SU-DHL-6 (cell line): Measurements from ENCODE around the gene AMTN.
"Not testable (repeated sequence)": the region's sequence is repeated elsewhere in the genome, so short reads cannot be mapped to it uniquely, and the experiment has no call there.

Source experiments
- H2AFZ ChIP-seq: fragments of 200-600 bp; sonication (generic); 2 replicates; pipeline ENCODE4 v1.6.1; 2014; ENCODE audit warnings: low read depth, mild to moderate bottlenecking, moderate library complexity, mixed read lengths, antibody characterized with exemption, low read length; ENCODE audit not compliant: severe bottlenecking
- H3F3A ChIP-seq: fragments of 200-600 bp; shearing (Covaris generic); 2 replicates; pipeline ENCODE4 v1.6.0; 2016; ENCODE audit warnings: antibody characterized with exemption, mild to moderate bottlenecking; ENCODE audit not compliant: insufficient read depth
- H3K27ac ChIP-seq: fragments of 200-600 bp; sonication (generic); 2 replicates; pipeline ENCODE4 v1.5.1; 2016; ENCODE audit warnings: low read depth, mild to moderate bottlenecking, low read length, moderate library complexity, mixed read lengths
- H3K27me3 ChIP-seq: fragments of 200-600 bp; sonication (generic), shearing (Covaris generic); 2 replicates; pipeline ENCODE4 v1.6.0; 2014; ENCODE audit warnings: mild to moderate bottlenecking, low read length
- H3K36me3 ChIP-seq: fragments of 200-600 bp; sonication (generic); 2 replicates; pipeline ENCODE4 v1.6.1; 2014; ENCODE audit warnings: mild to moderate bottlenecking, low read length, mixed read lengths
- H3K4me2 ChIP-seq: fragments of 300-600, 200-600 bp; shearing (Covaris generic), sonication (generic); 2 replicates; pipeline ENCODE4 v1.6.0; 2014; ENCODE audit warnings: low read length, low read depth, mild to moderate bottlenecking; ENCODE audit not compliant: poor library complexity, severe bottlenecking
- H3K4me3 ChIP-seq: fragments of 200-600 bp; sonication (generic); 2 replicates; pipeline ENCODE4 v1.5.1; 2014; ENCODE audit warnings: antibody characterized with exemption, low read length, mild to moderate bottlenecking, mixed read lengths; ENCODE audit not compliant: insufficient read depth, poor library complexity, severe bottlenecking
- H3K79me2 ChIP-seq: fragments of 200-600 bp; sonication (generic); 2 replicates; pipeline ENCODE4 v1.6.1; 2014; ENCODE audit warnings: mild to moderate bottlenecking, low read length, moderate library complexity; ENCODE audit not compliant: insufficient read depth
- H3K9ac ChIP-seq: fragments of 200-600 bp; sonication (generic); 2 replicates; pipeline ENCODE4 v1.7.0; 2014; ENCODE audit warnings: mild to moderate bottlenecking, low read length
- H3K9me2 ChIP-seq: fragments of 200-600 bp; sonication (generic); replicated peaks from 2 replicates; pipeline ENCODE4 v1.6.1; 2014; ENCODE audit warnings: low read length; ENCODE audit not compliant: insufficient read depth
- H3K9me3 ChIP-seq: fragments of 200-600 bp; sonication (generic); 2 replicates; pipeline ENCODE4 v1.6.1; 2014; ENCODE audit warnings: low read length, mixed read lengths; ENCODE audit not compliant: insufficient read depth
- H4K20me1 ChIP-seq: fragments of 200-600 bp; sonication (generic); 2 replicates; pipeline ENCODE4 v1.6.1; 2014; ENCODE audit warnings: low read depth, mild to moderate bottlenecking, antibody characterized with exemption, low read length, moderate library complexity, mixed read lengths
- CTCF ChIP-seq: fragments of 200-600 bp; sonication (generic); IDR thresholded peaks from one replicate; pipeline ENCODE4 v1.5.1; 2017; ENCODE audit warnings: antibody characterized with exemption, mild to moderate bottlenecking, low read length, moderate library complexity; ENCODE audit not compliant: insufficient read depth, poor library complexity, severe bottlenecking
- EZH2phosphoT487 ChIP-seq: fragments of 200-600 bp; sonication (generic), shearing (Covaris generic); conservative IDR thresholded peaks from 2 replicates; pipeline ENCODE4 v1.6.1; 2018; ENCODE audit warnings: mild to moderate bottlenecking, antibody characterized with exemption, low read length, moderate library complexity, mixed read lengths

Gene AMTN

GRCh38 chr4:70530997-70531396, 12.6 kb downstream of the AMTN start:
- Histone ChIP-seq H3K79me2 (no peaks in the 10 kb centered on the region), H4K20me1 (no peaks in the 10 kb centered on the region), H3K9ac (no peak overlapping the region), H3F3A (no peaks in the 10 kb centered on the region), H3K4me3 (no peak overlapping the region), H3K27me3 (no peaks in the 10 kb centered on the region), H3K27ac (no peak overlapping the region), H3K9me3 (no peaks in the 10 kb centered on the region), H3K36me3 (no peaks in the 10 kb centered on the region), H3K9me2 (no peaks in the 10 kb centered on the region), H3K4me2 (no peak overlapping the region), H2AFZ (no peak overlapping the region)
- TF ChIP-seq CTCF, result no peak
- no peak for TF ChIP-seq EZH2phosphoT487

- H3K27ac ChIP-seq, result no peak overlapping the region
- no peaks in the 10 kb centered on the region for H3K36me3 ChIP-seq
- no peaks in the 10 kb centered on the region for H3K9me2 ChIP-seq
- H3K27me3 ChIP-seq, result no peaks in the 10 kb centered on the region
- H3K79me2 ChIP-seq, result no peaks in the 10 kb centered on the region
- H3K4me2 ChIP-seq, result no peak overlapping the region
- no peak overlapping the region for H3K9ac ChIP-seq
- no peaks in the 10 kb centered on the region for H4K20me1 ChIP-seq
- no peaks in the 10 kb centered on the region for H3F3A ChIP-seq
- TF ChIP-seq CTCF, result no peak
- TF ChIP-seq EZH2phosphoT487, result no peak
- H3K4me3 ChIP-seq, result no peak overlapping the region
- no peaks in the 10 kb centered on the region for H3K9me3 ChIP-seq
- no peak overlapping the region for H2AFZ ChIP-seq
Observed at GRCh38 chr4:70531981-70532380, 13.6 kb downstream of the AMTN start.

DNA sequence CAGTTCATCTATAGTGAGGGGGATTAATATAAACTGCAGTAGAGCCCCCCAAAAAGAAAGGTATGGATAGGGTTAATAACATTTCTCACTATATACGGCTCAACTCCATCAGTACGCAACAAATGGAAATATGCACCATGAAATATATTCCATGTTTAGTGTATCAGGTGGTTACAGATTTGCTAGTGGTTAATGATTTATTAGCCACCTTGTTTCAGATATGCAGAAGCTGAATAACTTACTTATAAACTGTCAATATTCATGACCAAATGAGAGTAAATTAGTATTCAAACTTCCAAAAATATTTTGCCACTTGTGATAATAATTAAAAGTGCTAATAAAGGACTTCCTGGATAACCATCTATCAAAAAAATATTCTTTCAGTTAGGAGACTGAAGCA, 14.8 kb downstream of the AMTN start:
- H3K36me3 ChIP-seq, result no peaks in the 10 kb centered on the region
- no peaks in the 10 kb centered on the region for H3F3A ChIP-seq
- no peak overlapping the region for H3K4me3 ChIP-seq
- TF ChIP-seq CTCF, result no peak
- TF ChIP-seq EZH2phosphoT487, result no peak
- no peaks in the 10 kb centered on the region for H3K79me2 ChIP-seq
- no peak overlapping the region for H3K27ac ChIP-seq
- no peaks in the 10 kb centered on the region for H3K27me3 ChIP-seq
- no peaks in the 10 kb centered on the region for H4K20me1 ChIP-seq
- H3K9ac ChIP-seq, result no peak overlapping the region
- H2AFZ ChIP-seq, result no peak overlapping the region
- H3K4me2 ChIP-seq, result no peak overlapping the region
- no peaks in the 10 kb centered on the region for H3K9me2 ChIP-seq
- no peaks in the 10 kb centered on the region for H3K9me3 ChIP-seq

- Histone ChIP-seq H3K27ac (no peak overlapping the region), H3K4me2 (no peak overlapping the region), H3K9ac (no peak overlapping the region), H3K9me2 (no peaks in the 10 kb centered on the region), H3K27me3 (no peaks in the 10 kb centered on the region), H3K79me2 (no peaks in the 10 kb centered on the region), H3F3A (no peaks in the 10 kb centered on the region), H3K4me3 (no peak overlapping the region), H2AFZ (no peak overlapping the region), H4K20me1 (no peaks in the 10 kb centered on the region), H3K9me3 (no peaks in the 10 kb centered on the region), H3K36me3 (no peaks in the 10 kb centered on the region)
- no peak for TF ChIP-seq CTCF
- TF ChIP-seq EZH2phosphoT487, result no peak
Observed at GRCh38 chr4:70533791-70534190, 15.4 kb downstream of the AMTN start.

DNA sequence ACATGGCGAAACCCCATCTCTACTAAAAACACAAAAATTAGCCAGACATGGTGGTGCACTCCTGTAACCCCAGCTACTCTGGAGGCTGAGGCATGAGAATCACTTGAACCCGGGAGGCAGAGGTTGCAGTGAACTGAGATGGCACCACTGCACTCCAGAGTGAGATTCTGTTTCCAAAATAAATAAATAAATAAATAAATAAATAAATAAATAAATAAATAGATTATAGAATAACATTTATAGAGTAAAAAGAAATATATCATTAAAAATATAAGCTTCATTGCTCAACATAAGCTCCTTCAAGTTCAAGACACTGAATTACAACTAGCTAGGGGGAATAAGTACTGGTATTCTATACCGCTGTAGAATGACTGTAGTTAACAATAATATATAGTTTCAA, 16.5 kb downstream of the AMTN start:
- H3K9ac ChIP-seq, H3F3A ChIP-seq, H3K27me3 ChIP-seq, H3K9me2 ChIP-seq, H3K4me2 ChIP-seq, H2AFZ ChIP-seq, H3K9me3 ChIP-seq, H4K20me1 ChIP-seq, H3K79me2 ChIP-seq, H3K36me3 ChIP-seq, H3K4me3 ChIP-seq, H3K27ac ChIP-seq: not testable (repeated sequence)
